ENCODE data around the gene SLAMF6. TPM values are rescaled to one million over a fixed set of nuclear protein-coding genes. Genes with fewer than 3 reads are reported as not detected.

Gene SLAMF6
- total and polyA plus RNA-seq, 5 donors from 2014 or later: 60.0 to 163 (median 127) TPM

DNA sequence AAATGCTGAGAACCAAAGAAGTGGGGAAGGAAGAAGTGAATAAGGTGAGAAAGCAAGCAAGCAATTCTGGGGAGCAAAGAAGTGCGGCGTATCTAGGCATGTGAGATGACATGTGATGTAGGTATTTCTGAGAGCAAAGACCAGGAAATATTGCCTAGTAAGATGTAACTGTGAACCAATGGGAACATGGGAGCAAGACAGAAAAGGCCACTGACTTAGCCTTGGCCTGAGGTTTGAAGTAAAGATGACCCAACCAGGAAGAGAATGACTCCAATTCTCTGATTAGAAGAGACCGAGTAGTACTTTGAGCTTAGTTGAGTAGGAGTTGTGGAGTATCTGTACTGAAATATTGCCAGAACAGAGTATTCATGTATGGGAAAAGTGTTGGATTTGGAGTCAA is 31.1 kb downstream of the SLAMF6 start:
- no peak overlapping the region for H3K27ac ChIP-seq (ENCODE audit: insufficient read depth, low read length, poor library complexity, severe bottlenecking)
- H3K4me3 ChIP-seq (ENCODE audit: low read depth, low read length): no peak overlapping the region
- peaks cover 86% of the 10 kb centered on the region for H3K36me3 ChIP-seq (ENCODE audit: control insufficient read depth, insufficient read depth, low read length)
- no peaks in the 10 kb centered on the region for H3K9me3 Mint-ChIP-seq
- H3K4me1 ChIP-seq (ENCODE audit: control insufficient read depth, insufficient read depth, low read length, poor library complexity, severe bottlenecking): no peaks in the 10 kb centered on the region
- ATAC-seq (ENCODE audit: low read depth in 2 of 2) (no peak), DNase-seq (no peak)
- no peaks in the 10 kb centered on the region for H3K27me3 ChIP-seq (ENCODE audit: control insufficient read depth, insufficient read depth, low read length)
- peaks cover 10 to 18% (median 14%) of the 10 kb centered on the region in 4 donors for H3K4me1 Mint-ChIP-seq
- peaks cover 45% of the 10 kb centered on the region for H3K36me3 Mint-ChIP-seq
- no peak overlapping the region for H3K4me3 Mint-ChIP-seq
- no peaks in the 10 kb centered on the region for H3K27me3 Mint-ChIP-seq
- no peaks in the 10 kb centered on the region for H3K9me3 ChIP-seq (ENCODE audit: control insufficient read depth in 2 of 2, low read length in 2 of 2)
- H3K27ac Mint-ChIP-seq: no peak overlapping the region

DNA sequence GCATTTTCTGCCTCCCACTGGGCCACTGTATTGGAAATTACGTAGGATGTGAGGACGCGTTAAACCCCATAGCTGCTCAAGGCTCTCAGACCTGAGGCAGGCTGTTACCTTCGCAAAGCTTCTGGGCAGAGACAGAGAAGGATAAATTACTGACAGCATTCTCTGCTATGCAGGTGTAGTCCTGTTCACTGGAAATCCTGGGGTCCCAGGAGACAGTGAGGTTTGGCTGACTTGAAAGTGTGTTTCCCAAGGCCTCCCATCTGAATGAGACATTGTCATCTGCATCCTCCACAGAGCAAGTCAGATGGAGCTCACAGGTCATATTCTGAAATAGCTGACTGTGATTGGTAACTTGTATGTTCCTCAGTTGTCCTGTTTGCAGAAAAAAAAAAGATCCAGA is 32.0 kb downstream of the SLAMF6 start:
- Histone ChIP-seq H3K4me1 (ENCODE audit: control insufficient read depth, insufficient read depth, low read length, poor library complexity, severe bottlenecking) (no peaks in the 10 kb centered on the region), H3K9me3 (ENCODE audit: control insufficient read depth in 2 of 2, low read length in 2 of 2) (no peaks in the 10 kb centered on the region), H3K36me3 (ENCODE audit: control insufficient read depth, insufficient read depth, low read length) (peaks cover 91% of the 10 kb centered on the region), H3K27me3 (ENCODE audit: control insufficient read depth, insufficient read depth, low read length) (no peaks in the 10 kb centered on the region), H3K4me3 (ENCODE audit: low read depth, low read length) (no peak overlapping the region), H3K27ac (ENCODE audit: insufficient read depth, low read length, poor library complexity, severe bottlenecking) (no peak overlapping the region)
- peaks cover 7 to 21% (median 15%) of the 10 kb centered on the region in 4 donors for H3K4me1 Mint-ChIP-seq
- DNase-seq: no peak
- peaks cover 52% of the 10 kb centered on the region for H3K36me3 Mint-ChIP-seq
- ATAC-seq (ENCODE audit: low read depth in 2 of 2): no peak
- peak overlapping the region in 1 of 3 donors; percentile 65 for H3K27ac Mint-ChIP-seq
- no peak overlapping the region for H3K4me3 Mint-ChIP-seq
- H3K27me3 Mint-ChIP-seq: no peaks in the 10 kb centered on the region
- no peaks in the 10 kb centered on the region for H3K9me3 Mint-ChIP-seq

DNA sequence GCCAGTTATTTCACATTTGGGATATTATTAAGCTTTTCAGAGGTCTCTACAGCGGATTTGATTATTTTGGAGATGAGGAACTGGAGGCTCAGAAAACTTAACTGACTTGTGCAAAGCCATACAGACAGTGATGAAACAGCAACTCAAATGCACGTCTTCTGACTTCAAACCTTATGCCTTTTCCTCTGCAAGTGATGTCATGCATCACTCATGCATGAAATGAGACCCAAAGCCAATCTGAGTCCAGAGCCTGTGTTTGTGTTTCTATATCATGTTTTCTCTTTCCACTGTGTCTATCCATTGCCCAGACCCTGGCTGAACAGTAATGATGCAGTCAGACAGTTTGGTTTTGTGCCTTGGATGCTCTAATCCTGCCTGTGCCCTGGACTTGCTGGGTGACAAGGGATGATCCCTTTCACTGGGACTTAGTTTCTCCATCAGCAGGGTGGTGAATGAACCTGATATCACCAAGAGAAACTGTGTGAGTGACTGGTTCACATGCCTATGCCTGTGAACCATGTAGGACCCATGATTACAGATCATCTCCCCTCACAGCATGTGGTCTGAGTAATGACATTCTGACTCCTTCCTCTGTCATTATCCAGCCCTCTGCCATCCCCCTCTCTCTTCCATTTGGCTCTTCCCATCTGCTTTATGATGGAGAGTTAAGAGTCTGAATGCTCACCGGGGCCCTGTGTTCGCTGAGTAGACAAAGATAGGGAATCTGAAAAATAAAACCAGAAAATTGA is 33.4 kb downstream of the SLAMF6 start:
- H3K27ac ChIP-seq (ENCODE audit: insufficient read depth, low read length, poor library complexity, severe bottlenecking): no peak overlapping the region
- H3K36me3 ChIP-seq (ENCODE audit: control insufficient read depth, insufficient read depth, low read length): peaks cover 87% of the 10 kb centered on the region

DNA sequence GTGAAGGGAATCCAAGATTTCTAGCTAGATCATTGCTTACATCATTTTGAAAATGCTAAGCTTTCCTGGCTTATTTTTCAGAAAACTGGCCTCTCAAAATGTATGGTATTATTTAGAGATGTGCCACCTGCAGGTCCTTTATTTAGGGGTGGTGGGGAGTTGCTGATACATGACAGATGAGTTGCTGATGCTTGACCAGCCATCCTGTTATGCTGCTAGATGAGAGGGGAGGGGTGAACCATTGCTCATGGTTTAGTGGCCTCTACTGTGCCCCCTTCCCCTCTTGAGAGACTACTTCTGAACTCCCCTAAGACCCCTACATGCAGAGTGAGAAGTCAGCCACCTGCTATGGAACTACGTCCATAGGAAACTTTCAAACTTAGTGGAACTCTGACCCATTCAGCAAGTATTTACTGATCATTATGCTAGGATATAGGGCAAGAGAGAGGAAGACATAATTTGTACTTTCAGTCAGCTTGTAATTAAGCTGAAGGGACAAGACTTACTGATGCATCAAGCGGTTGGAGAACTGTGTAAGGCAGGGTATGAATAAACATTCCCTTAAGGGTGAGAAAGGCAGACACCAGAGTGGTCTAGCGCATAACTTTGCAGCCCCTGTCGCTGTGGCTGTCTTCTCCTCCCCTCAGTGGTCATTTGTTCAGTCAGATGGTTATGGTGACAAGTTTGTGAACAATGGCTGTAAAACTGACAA is 34.6 kb downstream of the SLAMF6 start:
- Mint-ChIP-seq H3K9me3 (no peaks in the 10 kb centered on the region), H3K27ac (peak overlapping the region; percentile 43 to 92 (median 74)), H3K36me3 (peaks cover 44% of the 10 kb centered on the region), H3K4me3 (no peak overlapping the region), H3K4me1 (peaks cover 10 to 26% (median 14%) of the 10 kb centered on the region in 4 donors), H3K27me3 (no peaks in the 10 kb centered on the region)
- H3K9me3 ChIP-seq (ENCODE audit: control insufficient read depth in 2 of 2, low read length in 2 of 2): no peaks in the 10 kb centered on the region
- no peak overlapping the region for H3K27ac ChIP-seq (ENCODE audit: insufficient read depth, low read length, poor library complexity, severe bottlenecking)
- H3K36me3 ChIP-seq (ENCODE audit: control insufficient read depth, insufficient read depth, low read length): peaks cover 75% of the 10 kb centered on the region
- ATAC-seq (ENCODE audit: low read depth in 2 of 2) (no peak), DNase-seq (no peak)
- no peaks in the 10 kb centered on the region for H3K27me3 ChIP-seq (ENCODE audit: control insufficient read depth, insufficient read depth, low read length)
- H3K4me3 ChIP-seq (ENCODE audit: low read depth, low read length): no peak overlapping the region
- peaks cover 2% of the 10 kb centered on the region for H3K4me1 ChIP-seq (ENCODE audit: control insufficient read depth, insufficient read depth, low read length, poor library complexity, severe bottlenecking)

More for the DNA sequence above, 33.4 kb downstream of the SLAMF6 start:
- H3K4me3 ChIP-seq (ENCODE audit: low read depth, low read length): no peak overlapping the region
- H3K27me3 ChIP-seq (ENCODE audit: control insufficient read depth, insufficient read depth, low read length): no peaks in the 10 kb centered on the region
- H3K4me1 ChIP-seq (ENCODE audit: control insufficient read depth, insufficient read depth, low read length, poor library complexity, severe bottlenecking): no peaks in the 10 kb centered on the region
- no peaks in the 10 kb centered on the region for H3K9me3 ChIP-seq (ENCODE audit: control insufficient read depth in 2 of 2, low read length in 2 of 2)
- Mint-ChIP-seq H3K4me3 (no peak overlapping the region), H3K4me1 (peaks cover 4 to 20% (median 12%) of the 10 kb centered on the region in 4 donors), H3K36me3 (peaks cover 49% of the 10 kb centered on the region), H3K27me3 (no peaks in the 10 kb centered on the region), H3K27ac (peak overlapping the region; percentile 39 to 89 (median 87)), H3K9me3 (no peaks in the 10 kb centered on the region)
- DNase-seq (no peak), ATAC-seq (ENCODE audit: low read depth in 2 of 2) (no peak)

DNA sequence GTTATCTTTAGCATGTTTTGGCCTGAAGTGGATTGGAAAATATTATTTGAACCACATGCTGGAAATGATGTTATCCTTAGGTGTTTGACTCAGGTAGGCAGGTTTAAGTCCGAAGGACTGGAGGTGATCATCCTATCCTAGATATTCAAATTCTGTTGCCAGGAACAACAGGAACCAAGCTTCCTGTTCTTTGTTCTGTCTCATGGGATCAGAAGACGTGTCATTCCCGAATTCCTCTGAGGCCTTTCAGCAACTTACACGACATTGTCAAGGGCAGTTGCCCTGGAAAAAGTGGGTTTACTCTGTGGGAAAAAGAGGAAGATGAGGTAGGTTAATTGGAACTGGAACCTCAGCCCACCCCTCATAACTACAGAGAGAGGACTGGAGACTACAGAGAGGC is 36.6 kb downstream of the SLAMF6 start:
- peaks cover 44% of the 10 kb centered on the region for H3K36me3 Mint-ChIP-seq
- Histone ChIP-seq H3K27ac (ENCODE audit: insufficient read depth, low read length, poor library complexity, severe bottlenecking) (no peak overlapping the region), H3K4me1 (ENCODE audit: control insufficient read depth, insufficient read depth, low read length, poor library complexity, severe bottlenecking) (peaks cover 10% of the 10 kb centered on the region), H3K4me3 (ENCODE audit: low read depth, low read length) (no peak overlapping the region), H3K36me3 (ENCODE audit: control insufficient read depth, insufficient read depth, low read length) (peaks cover 62% of the 10 kb centered on the region), H3K9me3 (ENCODE audit: control insufficient read depth in 2 of 2, low read length in 2 of 2) (no peaks in the 10 kb centered on the region), H3K27me3 (ENCODE audit: control insufficient read depth, insufficient read depth, low read length) (no peaks in the 10 kb centered on the region)
- H3K4me1 Mint-ChIP-seq: peaks cover 19 to 37% (median 28%) of the 10 kb centered on the region in 4 donors
- no peaks in the 10 kb centered on the region for H3K27me3 Mint-ChIP-seq
- no peak for DNase-seq
- no peak overlapping the region for H3K4me3 Mint-ChIP-seq
- H3K9me3 Mint-ChIP-seq: peaks cover 0 to 5% (median 0%) of the 10 kb centered on the region in 7 donors
- H3K27ac Mint-ChIP-seq: peak overlapping the region in 2 of 3 donors; percentile 25 to 82
- no peak for ATAC-seq (ENCODE audit: low read depth in 2 of 2)

DNA sequence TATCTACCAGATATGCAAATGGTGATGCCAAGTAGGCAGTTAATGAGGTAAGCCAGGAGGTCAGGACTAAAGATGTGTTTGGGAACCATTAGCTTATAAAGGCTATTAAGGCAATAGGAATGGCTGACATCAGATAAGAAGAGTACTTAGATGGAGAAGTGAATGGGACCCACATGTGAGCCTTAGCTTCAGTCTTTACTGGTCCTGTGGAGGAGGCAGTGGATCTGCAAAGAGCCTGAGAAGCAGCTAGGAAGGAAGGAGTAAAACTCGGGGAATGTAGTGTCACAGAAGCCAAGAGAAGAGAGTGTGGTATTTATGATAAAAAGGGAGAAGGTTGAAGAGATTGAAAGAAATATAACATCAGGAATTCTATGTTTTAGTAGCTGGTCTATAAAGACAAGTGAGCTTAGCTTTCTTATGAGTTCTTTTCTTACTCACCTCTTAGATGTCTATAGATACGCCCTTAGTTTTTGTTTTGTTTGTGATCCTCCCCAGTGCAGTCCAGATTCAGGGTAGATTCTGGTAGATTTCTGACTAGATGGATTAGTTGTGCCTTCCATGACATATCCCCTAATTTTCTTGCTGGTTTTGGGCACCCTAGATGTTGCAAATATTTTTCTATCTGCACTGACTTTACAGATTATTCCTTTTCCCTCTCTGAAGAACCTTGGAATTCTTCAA is 39.4 kb downstream of the SLAMF6 start:
- Histone ChIP-seq H3K9me3 (ENCODE audit: control insufficient read depth in 2 of 2, low read length in 2 of 2) (no peaks in the 10 kb centered on the region), H3K27me3 (ENCODE audit: control insufficient read depth, insufficient read depth, low read length) (no peaks in the 10 kb centered on the region), H3K36me3 (ENCODE audit: control insufficient read depth, insufficient read depth, low read length) (peaks cover 34% of the 10 kb centered on the region), H3K4me1 (ENCODE audit: control insufficient read depth, insufficient read depth, low read length, poor library complexity, severe bottlenecking) (peaks cover 19% of the 10 kb centered on the region), H3K27ac (ENCODE audit: insufficient read depth, low read length, poor library complexity, severe bottlenecking) (no peak overlapping the region), H3K4me3 (ENCODE audit: low read depth, low read length) (no peak overlapping the region)
- peak overlapping the region in 2 of 3 donors; percentile 49 to 88 for H3K27ac Mint-ChIP-seq
- no peaks in the 10 kb centered on the region for H3K27me3 Mint-ChIP-seq
- peaks cover 32% of the 10 kb centered on the region for H3K36me3 Mint-ChIP-seq
- no peak for DNase-seq
- H3K4me1 Mint-ChIP-seq: peaks cover 28 to 54% (median 36%) of the 10 kb centered on the region in 4 donors
- no peak for ATAC-seq (ENCODE audit: low read depth in 2 of 2)
- peaks cover 0 to 8% (median 4%) of the 10 kb centered on the region in 7 donors for H3K9me3 Mint-ChIP-seq
- no peak overlapping the region for H3K4me3 Mint-ChIP-seq

DNA sequence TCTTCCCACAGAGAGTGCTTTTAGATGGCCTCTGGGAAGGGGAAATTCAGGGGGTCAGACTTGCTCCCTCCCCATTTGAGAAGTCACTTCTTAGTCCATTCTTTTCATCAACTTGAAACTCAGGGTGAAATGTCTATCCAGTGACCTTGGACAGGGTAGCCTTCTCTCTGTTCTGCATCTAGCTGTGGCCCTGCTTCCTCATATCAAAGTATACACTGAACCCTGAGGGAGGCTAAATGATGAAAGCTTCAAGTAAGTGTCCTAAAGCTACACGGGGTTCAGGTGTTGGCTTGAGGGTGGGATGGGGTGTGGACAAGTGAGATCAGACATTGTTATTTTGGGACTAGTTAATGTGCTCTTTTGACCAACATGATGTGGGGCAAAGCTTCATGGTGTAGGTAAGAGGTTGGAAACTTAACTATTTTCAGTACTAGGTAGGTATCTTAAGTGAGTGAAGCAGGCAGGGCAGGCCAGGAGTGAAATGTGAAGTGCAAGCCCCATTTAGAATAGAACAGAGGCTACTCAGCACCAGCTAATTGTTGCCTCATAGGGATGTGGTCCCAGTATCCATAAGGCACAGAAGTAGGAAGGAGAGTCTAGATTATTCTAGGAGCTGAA is 41.0 kb downstream of the SLAMF6 start:
- H3K9me3 Mint-ChIP-seq: peaks cover 0 to 11% (median 4%) of the 10 kb centered on the region in 7 donors
- H3K27ac Mint-ChIP-seq: peak overlapping the region in 2 of 3 donors; percentile 71 to 82
- H3K36me3 Mint-ChIP-seq: peaks cover 32% of the 10 kb centered on the region
- Histone ChIP-seq H3K27ac (ENCODE audit: insufficient read depth, low read length, poor library complexity, severe bottlenecking) (no peak overlapping the region), H3K4me1 (ENCODE audit: control insufficient read depth, insufficient read depth, low read length, poor library complexity, severe bottlenecking) (peaks cover 19% of the 10 kb centered on the region), H3K36me3 (ENCODE audit: control insufficient read depth, insufficient read depth, low read length) (peaks cover 19% of the 10 kb centered on the region), H3K27me3 (ENCODE audit: control insufficient read depth, insufficient read depth, low read length) (no peaks in the 10 kb centered on the region), H3K4me3 (ENCODE audit: low read depth, low read length) (no peak overlapping the region), H3K9me3 (ENCODE audit: control insufficient read depth in 2 of 2, low read length in 2 of 2) (no peaks in the 10 kb centered on the region)
- H3K4me1 Mint-ChIP-seq: peaks cover 27 to 54% (median 32%) of the 10 kb centered on the region in 4 donors
- no peaks in the 10 kb centered on the region for H3K27me3 Mint-ChIP-seq
- ATAC-seq (ENCODE audit: low read depth in 2 of 2): no peak
- DNase-seq: no peak
- peak overlapping the region in 1 of 4 donors; percentile 42 for H3K4me3 Mint-ChIP-seq
